Stomach (tissue), 4 donors: Measurements from ENCODE around the gene VKORC1L1.

Experiments used
- CTCF ChIP-seq, 7 experiments: fragments of 450-650 bp in 4 of 7; fragments of 200-600 bp in 3 of 7; sonication (generic) in 3 of 7; IDR thresholded peaks; one replicate each; pipeline ENCODE4 v1.5.1; 2016 to 2019; ENCODE audit warnings: antibody characterized with exemption in 7 of 7, control low read depth in 2 of 7, mild to moderate bottlenecking in 1 of 7
- EP300 ChIP-seq: sonication (generic); formaldehyde crosslinking; IDR thresholded peaks from one replicate; pipeline ENCODE4 v1.6.1; 2017; ENCODE audit warnings: antibody characterized with exemption
- POLR2A ChIP-seq, 4 donors: fragments of 450-650 bp; IDR thresholded peaks; one replicate each; pipeline ENCODE4 v1.6.1; 2016; ENCODE audit warnings: antibody characterized with exemption in 4 of 4, control low read depth in 2 of 4, mild to moderate bottlenecking in 1 of 4, moderate library complexity in 1 of 4
- POLR2AphosphoS5 ChIP-seq, 3 donors: sonication (generic); formaldehyde crosslinking; IDR thresholded peaks; one replicate each; pipeline ENCODE4 v1.6.1; 2016; ENCODE audit warnings: antibody characterized with exemption in 3 of 3

DNA sequence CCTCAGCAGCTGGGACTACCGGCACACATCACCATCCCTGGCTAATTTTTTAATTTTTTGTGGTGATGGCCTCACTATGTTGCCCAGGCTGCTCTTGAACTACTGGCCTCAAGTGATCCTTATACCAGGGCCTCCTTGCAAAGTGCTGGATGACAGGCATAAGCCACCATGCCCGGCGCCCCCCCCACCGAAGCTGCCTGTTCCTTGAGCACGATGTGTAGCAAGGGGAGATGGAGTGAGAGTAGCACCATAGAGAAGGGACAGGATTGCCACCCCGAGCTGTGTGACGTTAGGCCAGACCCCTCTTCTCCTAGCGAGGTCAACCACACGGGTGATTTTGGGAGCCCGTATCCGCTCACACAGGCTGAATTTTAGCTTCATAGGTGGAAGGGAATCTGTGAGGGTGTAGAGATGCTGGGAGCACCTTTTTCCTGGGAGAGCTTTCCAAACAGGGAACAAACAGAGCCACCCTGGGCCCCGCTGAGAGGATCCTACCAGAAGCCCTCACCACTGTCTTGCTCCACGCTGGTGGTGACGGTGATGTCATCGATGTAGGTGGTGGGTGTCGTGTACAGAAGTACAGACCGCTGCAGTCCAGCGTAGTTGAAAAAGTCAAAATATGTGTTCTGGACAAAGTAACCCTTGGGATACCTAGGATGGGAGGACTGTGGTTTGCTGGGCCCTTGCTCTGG is 106.2 kb downstream of the VKORC1L1 start:
- TF ChIP-seq POLR2A (IDR thresholded peaks at IDR 0.05) (no peak), CTCF (IDR thresholded peaks at IDR 0.05) (no peak), POLR2AphosphoS5 (IDR thresholded peaks at IDR 0.05) (no peak), EP300 (no peak)
